GM12878 (cell line): ENCODE results near the gene ATF4. TPM values are rescaled to one million over a fixed set of nuclear protein-coding genes. Genes with fewer than 3 reads are reported as not detected.

Experiments used
- ATAC-seq: fragments of 200-7000 bp; cut with Tn5 transposase; 3 replicates; pipeline ENCODE4 v1.9.1; 2020; ENCODE audit warnings: mild to moderate bottlenecking, moderate library complexity
- BruUV-seq: library from RNA; stranded (reverse); fragments of 400-500 nt; replicated peaks from 2 replicates; lab custom pipeline; 2021; lab: Mats Ljungman, UMichigan
- CTCF ChIA-PET: fragments of 300-600 bp; sonication (Branson Sonifier 250); formaldehyde crosslinking; extraction: SDS; loops from one replicate; lab custom pipeline; 2021; ENCODE audit warnings: inconsistent platforms; lab: Yijun Ruan, JAX
- POLR2A ChIA-PET: fragments of 350-600 bp; formaldehyde crosslinking; extraction: SDS; loops from one replicate; lab custom pipeline; 2021; ENCODE audit warnings: inconsistent platforms; lab: Charles Lee
- RAD21 ChIA-PET: fragments of 300-600 bp; sonication (Branson Sonifier 250); formaldehyde crosslinking; loops from one replicate; lab custom pipeline; 2023; ENCODE audit warnings: antibody characterized with exemption; ENCODE audit not compliant: unreplicated experiment; lab: Charles Lee
- SMC1A ChIA-PET: fragments of 300-600 bp; sonication (Branson Sonifier 250); formaldehyde crosslinking; loops from one replicate; lab custom pipeline; 2023; ENCODE audit not compliant: unreplicated experiment, uncharacterized antibody; lab: Charles Lee
- DNase-seq: peaks from one replicate; pipeline ENCODE4 v3.0.0-alpha.2; 2011; ENCODE audit warnings: low read depth, low spot score
- FAIRE-seq: peaks from 3 replicates; lab custom pipeline; 2011; peaks lifted over from hg19 to GRCh38; lab: Jason Lieb, UNC
- H2AFZ ChIP-seq: 2 replicates; pipeline ENCODE4 v1.6.0; 2011; ENCODE audit warnings: low read depth, low read length, control low read depth; ENCODE audit not compliant: control insufficient read depth
- H3K27ac ChIP-seq: 2 replicates; pipeline ENCODE4 v1.5.1; 2011; ENCODE audit warnings: control low read depth; ENCODE audit not compliant: control insufficient read depth, insufficient read depth
- H3K27me3 ChIP-seq, 2 experiments: replicated peaks in 1 of 2; 2 replicates each; pipeline versions ENCODE4 v1.6.0 to v1.6.1; 2011; ENCODE audit warnings: low read length in 1 of 2; ENCODE audit not compliant: control insufficient read depth in 2 of 2, insufficient read depth in 2 of 2
- H3K36me3 ChIP-seq, 2 experiments: 2 replicates each; pipeline ENCODE4 v1.5.1; 2011; ENCODE audit warnings: low read length in 1 of 2; ENCODE audit not compliant: control insufficient read depth in 2 of 2, insufficient read depth in 2 of 2
- H3K4me1 ChIP-seq: 2 replicates; pipeline ENCODE4 v1.6.1; 2011; ENCODE audit warnings: mild to moderate bottlenecking, low read length, moderate library complexity, mixed read lengths; ENCODE audit not compliant: control insufficient read depth, insufficient read depth
- H3K4me2 ChIP-seq: 2 replicates; pipeline ENCODE4 v1.6.0; 2011; ENCODE audit warnings: control low read depth; ENCODE audit not compliant: control insufficient read depth, insufficient read depth
- H3K4me3 ChIP-seq: fragments of 200-600 bp; sonication (generic); 2 replicates; pipeline ENCODE4 v1.5.1; 2016
- H3K79me2 ChIP-seq: 2 replicates; pipeline ENCODE4 v1.6.0; 2011; ENCODE audit warnings: low read length; ENCODE audit not compliant: control insufficient read depth, insufficient read depth
- H3K9ac ChIP-seq: 2 replicates; pipeline ENCODE4 v1.8.0; 2011; ENCODE audit warnings: low read length, control low read depth, mixed read lengths; ENCODE audit not compliant: control insufficient read depth, insufficient read depth
- H3K9me3 ChIP-seq: replicated peaks from 3 replicates; pipeline ENCODE4 v1.5.1; 2011; ENCODE audit warnings: mild to moderate bottlenecking, low read length; ENCODE audit not compliant: control insufficient read depth, insufficient read depth
- H4K20me1 ChIP-seq: 2 replicates; pipeline ENCODE4 v1.6.0; 2011; ENCODE audit not compliant: control insufficient read depth, insufficient read depth
- ASH2L ChIP-seq: fragments of 300-600, 200-600 bp; sonication (generic); IDR thresholded peaks from 2 replicates; pipeline ENCODE4 v1.6.1; 2017; ENCODE audit warnings: low read depth, mild to moderate bottlenecking, borderline replicate concordance
- ATF3 ChIP-seq: IDR thresholded peaks from 2 replicates; pipeline ENCODE4 v1.6.1; 2011; ENCODE audit warnings: low read depth, mild to moderate bottlenecking, low read length, moderate library complexity, borderline replicate concordance; ENCODE audit errors: extremely low read depth
- BCL11A ChIP-seq: IDR thresholded peaks from 2 replicates; pipeline ENCODE4 v1.6.1; 2011; ENCODE audit warnings: low read depth, low read length
- BMI1 ChIP-seq: fragments of 450-650 bp; IDR thresholded peaks from 2 replicates; pipeline ENCODE4 v1.6.1; 2016; ENCODE audit warnings: mild to moderate bottlenecking, moderate library complexity, borderline replicate concordance
- CHD1 ChIP-seq: IDR thresholded peaks from 2 replicates; pipeline ENCODE4 v1.6.1; 2012; ENCODE audit warnings: low read depth, low read length, improper control_type of control experiment
- DPF2 ChIP-seq: fragments of 450-650 bp; IDR thresholded peaks from 2 replicates; pipeline ENCODE4 v1.6.1; 2017; ENCODE audit warnings: mild to moderate bottlenecking
- HDAC2 ChIP-seq: fragments of 200-600 bp; sonication (generic); IDR thresholded peaks from 2 replicates; pipeline ENCODE4 v1.6.1; 2017
- HDGF ChIP-seq: fragments of 450-650 bp; IDR thresholded peaks from 2 replicates; pipeline ENCODE4 v1.6.1; 2016; ENCODE audit warnings: antibody characterized with exemption
- IKZF2 ChIP-seq, 2 experiments: fragments of 450-650 bp; IDR thresholded peaks; 2 replicates each; pipeline ENCODE4 v1.6.1; 2017; ENCODE audit warnings: mild to moderate bottlenecking in 2 of 2, moderate library complexity in 2 of 2
- IRF4 ChIP-seq: IDR thresholded peaks from 2 replicates; pipeline ENCODE4 v1.6.1; 2011; ENCODE audit warnings: low read depth, low read length
- JUND ChIP-seq: IDR thresholded peaks from 2 replicates; pipeline ENCODE4 v1.6.1; 2012; ENCODE audit warnings: low read depth, mild to moderate bottlenecking, low read length, improper control_type of control experiment, moderate library complexity
- KAT2A ChIP-seq: conservative IDR thresholded peaks from 2 replicates; pipeline ENCODE4 v1.6.1; 2011; ENCODE audit warnings: low read depth, low read length; ENCODE audit not compliant: control insufficient read depth
- MEF2A ChIP-seq: IDR thresholded peaks from 2 replicates; pipeline ENCODE4 v1.6.1; 2011; ENCODE audit warnings: low read depth, mild to moderate bottlenecking, low read length, moderate library complexity; ENCODE audit not compliant: insufficient read depth
- MXI1 ChIP-seq: fragments of 150-350 bp; IDR thresholded peaks from 2 replicates; pipeline ENCODE4 v1.6.1; 2011; ENCODE audit warnings: low read depth, mild to moderate bottlenecking, inconsistent platforms, low read length, improper control_type of control experiment
- RB1 ChIP-seq: fragments of 450-650 bp; formaldehyde crosslinking; IDR thresholded peaks from 2 replicates; pipeline ENCODE4 v1.6.1; 2017; ENCODE audit warnings: mild to moderate bottlenecking, borderline replicate concordance
- SIX5 ChIP-seq: IDR thresholded peaks from 2 replicates; pipeline ENCODE4 v1.6.1; 2011; ENCODE audit warnings: mild to moderate bottlenecking, low read depth, low read length, moderate library complexity; ENCODE audit not compliant: severe bottlenecking
- SMC3 ChIP-seq: IDR thresholded peaks from 2 replicates; pipeline ENCODE4 v1.6.1; 2011; ENCODE audit warnings: low read length, improper control_type of control experiment, borderline replicate concordance
- TBL1XR1 ChIP-seq: IDR thresholded peaks from 2 replicates; pipeline ENCODE4 v1.6.1; 2012; ENCODE audit warnings: low read depth, low read length, improper control_type of control experiment
- WRNIP1 ChIP-seq: IDR thresholded peaks from 2 replicates; pipeline ENCODE4 v1.6.1; 2011; ENCODE audit warnings: low read depth, low read length, improper control_type of control experiment, borderline replicate concordance
- YBX1 ChIP-seq: fragments of 450-650 bp; IDR thresholded peaks from 2 replicates; pipeline ENCODE4 v1.6.1; 2016; ENCODE audit warnings: antibody characterized with exemption
- YY1 ChIP-seq: IDR thresholded peaks from 2 replicates; pipeline ENCODE4 v1.6.1; 2011; ENCODE audit warnings: low read depth, mild to moderate bottlenecking, low read length
- WGBS: methylation state at CpG from one replicate; pipeline ENCODE4 v1.1.6; 2016; ENCODE audit warnings: low lambda C conversion rate; ENCODE audit not compliant: insufficient replicate concordance, insufficient coverage; ENCODE audit errors: missing lambda C conversion rate; 5-methylcytosine and 5-hydroxymethylcytosine counted together
- in situ Hi-C: fragments of 300-500 bp; cut with MboI; formaldehyde crosslinking; loops from 9 replicates; pipeline ENCODE4 v1.14.3; 2018; ENCODE audit warnings: mixed read lengths
- intact Hi-C: fragments of 100-400 bp; cut with micrococcal nuclease; formaldehyde crosslinking; loops from one replicate; pipeline ENCODE4 v1.14.2; 2022; ENCODE audit not compliant: unreplicated experiment
- polyA plus RNA-seq, 11 experiments: library from polyadenylated mRNA; depleted of rRNA in 4 of 11; unstranded in 6 of 11; stranded (reverse) in 5 of 11; fragments of >200 nt; fragmentation: Nextera tagmentation in 4 of 11; fragmentation: Illumina TruSeq in 1 of 11; extraction: Ambion mirVana in 4 of 11; extraction: Trizol in 1 of 11; gene quantifications; 1 replicate in 1 of 11; 2 replicates in 10 of 11; pipeline versions ENCODE4 v1.2.1 to v1.2.3, GENCODE V29; 2011 to 2016; ENCODE audit warnings: inconsistent platforms in 2 of 11, missing spikeins in 2 of 11, low read depth in 1 of 11
- total RNA-seq, 4 experiments: library from RNA; depleted of rRNA in 3 of 4; stranded (reverse); fragments of >200 nt in 3 of 4; fragmentation: Illumina TruSeq in 1 of 4; extraction: Trizol in 1 of 4; gene quantifications; 2 replicates each; pipeline versions ENCODE4 v1.2.1 to v1.2.3, GENCODE V29; 2013 to 2021

Gene ATF4
- total and polyA plus RNA-seq, 10 of the 15 experiments (the other 5 are each of a cell fraction or from before 2014, with no cell fraction given), result 88.3 to 605 (median 320) TPM

DNA sequence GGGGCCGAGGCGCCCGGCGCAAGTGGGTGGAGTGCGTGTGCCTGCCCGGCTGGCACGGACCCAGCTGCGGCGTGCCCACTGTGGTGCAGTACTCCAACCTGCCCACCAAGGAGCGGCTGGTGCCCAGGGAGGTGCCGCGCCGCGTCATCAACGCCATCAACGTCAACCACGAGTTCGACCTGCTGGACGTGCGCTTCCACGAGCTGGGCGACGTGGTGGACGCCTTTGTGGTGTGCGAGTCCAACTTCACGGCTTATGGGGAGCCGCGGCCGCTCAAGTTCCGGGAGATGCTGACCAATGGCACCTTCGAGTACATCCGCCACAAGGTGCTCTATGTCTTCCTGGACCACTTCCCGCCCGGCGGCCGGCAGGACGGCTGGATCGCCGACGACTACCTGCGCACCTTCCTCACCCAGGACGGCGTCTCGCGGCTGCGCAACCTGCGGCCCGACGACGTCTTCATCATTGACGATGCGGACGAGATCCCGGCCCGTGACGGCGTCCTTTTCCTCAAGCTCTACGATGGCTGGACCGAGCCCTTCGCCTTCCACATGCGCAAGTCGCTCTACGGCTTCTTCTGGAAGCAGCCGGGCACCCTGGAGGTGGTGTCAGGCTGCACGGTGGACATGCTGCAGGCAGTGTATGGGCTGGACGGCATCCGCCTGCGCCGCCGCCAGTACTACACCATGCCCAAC lies 32.4 kb upstream of the ATF4 start (continued):
- TF ChIP-seq CHD1 (no peak), TBL1XR1 (no peak), MEF2A (no peak), ASH2L (no peak), JUND (no peak), BCL11A (no peak)

DNA sequence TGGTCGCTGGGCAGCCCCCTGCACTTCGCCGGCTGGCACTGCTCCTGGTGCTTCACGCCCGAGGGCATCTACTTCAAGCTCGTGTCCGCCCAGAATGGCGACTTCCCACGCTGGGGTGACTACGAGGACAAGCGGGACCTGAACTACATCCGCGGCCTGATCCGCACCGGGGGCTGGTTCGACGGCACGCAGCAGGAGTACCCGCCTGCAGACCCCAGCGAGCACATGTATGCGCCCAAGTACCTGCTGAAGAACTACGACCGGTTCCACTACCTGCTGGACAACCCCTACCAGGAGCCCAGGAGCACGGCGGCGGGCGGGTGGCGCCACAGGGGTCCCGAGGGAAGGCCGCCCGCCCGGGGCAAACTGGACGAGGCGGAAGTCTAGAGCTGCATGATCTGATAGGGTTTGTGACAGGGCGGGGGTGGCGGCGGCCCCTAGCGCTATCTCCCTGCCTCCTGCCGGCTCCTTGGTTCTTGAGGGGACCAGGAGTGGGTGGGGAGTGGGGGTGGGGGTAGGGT lies 31.7 kb upstream of the ATF4 start:
- intact Hi-C loops (no loop called here), in situ Hi-C loops (no loop called here)
- no peaks in the 10 kb centered on the region for H3K9me3 ChIP-seq
- FAIRE-seq (no peak), DNase-seq (no peak), ATAC-seq (no peak)
- TF ChIP-seq RB1 (no peak), BMI1 (no peak), WRNIP1 (no peak), DPF2 (no peak), JUND (no peak), YY1 (no peak), SIX5 (no peak), IRF4 (no peak), SMC3 (no peak), YBX1 (no peak), ATF3 (no peak), KAT2A (no peak), HDGF (no peak), MXI1 (no peak), HDAC2 (no peak), IKZF2 (IDR thresholded peaks at IDR 0.05) (no peak)
- RAD21 ChIA-PET, result interaction anchor here (0.9 kb wide), 1 partner anchor 36 kb away, joined by 5 read pairs; no protein-coding TSS in a partner anchor
- H2AFZ ChIP-seq, result no peak overlapping the region
- 93% methylated on average over 37 of the region's 39 CpGs for WGBS
- no TSS peak for BruUV-seq
- H3K9ac ChIP-seq, result no peak overlapping the region
- no peak overlapping the region for H3K4me2 ChIP-seq
- no peaks in the 10 kb centered on the region for H4K20me1 ChIP-seq
- peaks cover 3 to 25% of the 10 kb centered on the region in 2 experiments for H3K36me3 ChIP-seq
- SMC1A ChIA-PET, result no interaction called here
- H3K4me3 ChIP-seq, result no peak overlapping the region
- H3K27ac ChIP-seq, result no peak overlapping the region
- CTCF ChIA-PET, result interaction anchor here (2.4 kb wide), 1 partner anchor 17 kb away, joined by 8 read pairs; no protein-coding TSS in a partner anchor
- peaks cover 2% of the 10 kb centered on the region; the same call in 1 of the 2 replicates for H3K79me2 ChIP-seq
- peaks cover 7% of the 10 kb centered on the region; the same call in 1 of the 2 replicates for H3K4me1 ChIP-seq
- POLR2A ChIA-PET, result interaction anchor here (0.5 kb wide), 1 partner anchor 671 kb away, joined by 3 read pairs; no protein-coding TSS in a partner anchor
- H3K27me3 ChIP-seq, result no peaks in the 10 kb centered on the region
